ENCODE results near the gene MAOA.

MAOA gene

DNA sequence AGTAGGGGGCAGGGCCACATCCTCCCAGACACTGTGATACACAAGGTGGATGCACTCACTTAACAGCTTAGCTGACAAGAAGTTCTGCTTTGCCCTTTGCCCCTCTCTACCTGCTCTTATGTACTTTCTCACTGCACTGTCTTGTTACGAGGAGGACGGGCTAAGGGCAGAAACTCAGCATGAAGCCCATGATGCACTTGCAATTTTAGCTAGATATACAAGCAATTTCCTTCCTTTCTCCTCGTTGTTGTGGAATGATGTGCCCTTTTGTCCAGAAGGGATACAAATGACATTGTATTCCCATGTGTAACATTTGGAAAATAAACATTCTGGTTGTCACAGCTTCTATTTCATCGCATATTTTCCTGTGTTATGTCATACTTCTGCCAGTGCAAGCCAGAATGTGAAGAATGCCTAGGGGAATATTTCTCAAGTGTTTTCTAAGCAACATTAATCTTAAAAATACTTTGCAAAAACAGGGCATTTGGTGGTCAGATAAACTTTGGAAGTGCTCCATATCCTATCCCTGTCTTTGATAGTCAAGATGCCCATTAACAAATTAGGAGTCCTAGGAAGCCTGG is 47.2 kb downstream of the MAOA start:
- Histone ChIP-seq H3K27me3 (replicated peaks; ENCODE audit: insufficient read depth, low read length) (no peaks in the 10 kb centered on the region), H3K4me2 (ENCODE audit: low read depth, low read length) (no peak overlapping the region), H3K4me3 (ENCODE audit: low read length) (no peak overlapping the region), H3K9ac (ENCODE audit: low read length) (no peak overlapping the region), H2AFZ (ENCODE audit: low read length) (no peak overlapping the region), H3K9me3 (replicated peaks; ENCODE audit: insufficient read depth, low read length) (no peaks in the 10 kb centered on the region), H3K79me2 (ENCODE audit: low read length) (no peaks in the 10 kb centered on the region), H4K20me1 (ENCODE audit: insufficient read depth, low read length) (no peaks in the 10 kb centered on the region), H3K4me1 (ENCODE audit: low read length) (no peaks in the 10 kb centered on the region), H3K9me2 (replicated peaks; ENCODE audit: insufficient read depth, low read length) (no peaks in the 10 kb centered on the region), H3K27ac (ENCODE audit: low read length) (no peak overlapping the region), H3F3A (ENCODE audit: insufficient read depth, low read length) (no peaks in the 10 kb centered on the region), H3K36me3 (replicated peaks; ENCODE audit: insufficient read depth, low read length) (no peaks in the 10 kb centered on the region)
- no peak for TF ChIP-seq CTCF (IDR thresholded peaks at IDR 0.05; ENCODE audit: low read length)
- TF ChIP-seq EZH2 (optimal IDR thresholded peaks at IDR 0.05; ENCODE audit: low read depth, low read length) = no peak
- no peak for TF ChIP-seq EZH2phosphoT487 (IDR thresholded peaks at IDR 0.05; ENCODE audit: low read length)
- no peak for DNase-seq

DNA sequence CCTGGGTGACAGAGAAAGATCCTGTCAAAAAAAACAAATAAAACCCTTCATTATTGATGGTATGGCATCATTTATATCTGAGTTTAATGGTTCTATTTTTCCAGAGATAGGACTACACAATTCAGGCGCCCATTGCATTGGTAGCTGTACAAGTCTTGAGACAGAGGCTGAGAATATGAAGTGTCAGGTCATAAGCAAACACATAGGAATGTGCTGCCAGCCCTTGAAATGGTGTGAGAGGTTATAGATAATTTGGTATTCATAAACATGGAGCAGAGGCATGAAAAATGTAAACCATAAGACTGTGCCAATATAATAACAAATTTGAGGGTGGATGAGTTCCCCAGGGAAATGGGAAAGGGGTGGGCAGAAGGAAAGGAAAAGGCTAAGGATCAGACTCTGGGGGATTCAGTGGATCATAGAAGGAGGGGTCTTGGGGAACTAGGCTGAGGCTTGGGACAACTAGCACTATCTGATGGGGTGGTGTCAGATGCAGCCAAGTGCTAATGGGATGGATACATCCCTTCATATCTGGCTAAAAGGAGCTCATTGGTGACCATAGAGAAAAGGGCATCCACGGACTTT is 50.8 kb downstream of the MAOA start:
- H3K4me1 ChIP-seq (ENCODE audit: low read length) = no peaks in the 10 kb centered on the region
- no peaks in the 10 kb centered on the region for H4K20me1 ChIP-seq (ENCODE audit: insufficient read depth, low read length)
- no peak overlapping the region for H3K4me3 ChIP-seq (ENCODE audit: low read length)
- TF ChIP-seq CTCF (IDR thresholded peaks at IDR 0.05; ENCODE audit: low read length) (no peak), EZH2 (optimal IDR thresholded peaks at IDR 0.05; ENCODE audit: low read depth, low read length) (no peak), EZH2phosphoT487 (IDR thresholded peaks at IDR 0.05; ENCODE audit: low read length) (no peak)
- H2AFZ ChIP-seq (ENCODE audit: low read length) = no peak overlapping the region
- H3K27me3 ChIP-seq (replicated peaks; ENCODE audit: insufficient read depth, low read length) = no peaks in the 10 kb centered on the region
- H3K9me3 ChIP-seq (replicated peaks; ENCODE audit: insufficient read depth, low read length) = no peaks in the 10 kb centered on the region
- H3F3A ChIP-seq (ENCODE audit: insufficient read depth, low read length) = no peaks in the 10 kb centered on the region
- no peak overlapping the region for H3K27ac ChIP-seq (ENCODE audit: low read length)
- DNase-seq = no peak
- no peak overlapping the region for H3K4me2 ChIP-seq (ENCODE audit: low read depth, low read length)
- no peak overlapping the region for H3K9ac ChIP-seq (ENCODE audit: low read length)
- H3K79me2 ChIP-seq (ENCODE audit: low read length) = no peaks in the 10 kb centered on the region
- H3K9me2 ChIP-seq (replicated peaks; ENCODE audit: insufficient read depth, low read length) = no peaks in the 10 kb centered on the region
- H3K36me3 ChIP-seq (replicated peaks; ENCODE audit: insufficient read depth, low read length) = no peaks in the 10 kb centered on the region

GRCh38 chrX:43707812-43708548 is 51.9 kb downstream of the MAOA start:
- no peak overlapping the region for H3K4me2 ChIP-seq (ENCODE audit: low read depth, low read length)
- no peak overlapping the region for H2AFZ ChIP-seq (ENCODE audit: low read length)
- H3K36me3 ChIP-seq (replicated peaks; ENCODE audit: insufficient read depth, low read length) = no peaks in the 10 kb centered on the region
- TF ChIP-seq CTCF (IDR thresholded peaks at IDR 0.05; ENCODE audit: low read length) (no peak), EZH2 (optimal IDR thresholded peaks at IDR 0.05; ENCODE audit: low read depth, low read length) (no peak)
- no peaks in the 10 kb centered on the region for H3K4me1 ChIP-seq (ENCODE audit: low read length)
- no peak overlapping the region for H3K9ac ChIP-seq (ENCODE audit: low read length)
- H3F3A ChIP-seq (ENCODE audit: insufficient read depth, low read length) = no peaks in the 10 kb centered on the region
- no peak for DNase-seq
- H3K79me2 ChIP-seq (ENCODE audit: low read length) = no peaks in the 10 kb centered on the region
- H3K4me3 ChIP-seq (ENCODE audit: low read length) = no peak overlapping the region
- no peaks in the 10 kb centered on the region for H3K9me3 ChIP-seq (replicated peaks; ENCODE audit: insufficient read depth, low read length)
- H3K27ac ChIP-seq (ENCODE audit: low read length) = no peak overlapping the region
- H3K27me3 ChIP-seq (replicated peaks; ENCODE audit: insufficient read depth, low read length) = no peaks in the 10 kb centered on the region
- H4K20me1 ChIP-seq (ENCODE audit: insufficient read depth, low read length) = no peaks in the 10 kb centered on the region
- H3K9me2 ChIP-seq (replicated peaks; ENCODE audit: insufficient read depth, low read length) = no peaks in the 10 kb centered on the region

Data from MM.1S (cell line).